ENCODE results near the gene ALPI.
"Not testable (repeated sequence)": the region's sequence is repeated elsewhere in the genome, so short reads cannot be mapped to it uniquely, and the experiment has no call there.

ALPI gene

DNA sequence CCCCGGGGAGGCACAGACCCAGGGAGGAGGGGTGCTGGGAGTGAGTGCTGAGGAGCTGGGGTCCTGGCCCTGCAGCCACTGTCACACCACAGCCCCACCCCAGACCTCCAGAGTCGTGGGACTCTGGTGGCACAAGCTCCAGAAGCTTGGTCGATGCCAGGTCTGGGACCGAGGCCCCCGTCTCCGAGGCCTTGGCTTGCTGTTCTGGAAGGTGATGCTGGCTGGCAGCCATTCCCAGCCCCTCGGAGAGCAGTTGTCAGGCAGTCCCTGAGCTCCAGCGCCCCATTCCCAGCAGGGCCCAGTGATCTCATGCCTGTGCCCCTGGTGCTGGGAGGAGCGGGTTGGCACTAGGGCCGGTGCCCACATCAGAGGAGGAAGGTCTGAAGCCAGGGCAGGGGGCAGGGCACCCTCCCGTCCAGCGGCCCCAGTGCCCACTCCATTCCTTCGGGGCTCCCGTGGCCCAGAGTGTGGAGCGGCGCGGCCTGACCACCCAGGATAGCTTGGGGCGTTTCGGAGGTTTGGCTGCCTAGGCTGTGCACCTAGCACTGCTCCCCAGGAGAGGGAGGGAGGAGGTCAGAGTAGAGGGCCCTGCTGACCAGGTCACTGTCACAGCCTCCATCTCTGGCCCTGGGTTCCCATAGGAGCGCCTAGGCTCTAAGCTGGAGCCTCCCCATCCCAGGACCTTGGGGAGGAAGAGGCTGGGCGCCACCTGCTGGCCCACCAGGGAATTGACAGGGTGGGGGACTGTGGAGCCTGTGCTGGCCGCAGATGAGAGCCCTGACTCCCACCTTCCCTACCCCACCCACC is 16.8 kb upstream of the ALPI start:
- no peak for TF ChIP-seq ARNTL (CRISPR knock-in tag; IDR thresholded peaks at IDR 0.05; ENCODE audit: borderline replicate concordance, low read depth)
- ATAC-seq, result peak; percentile 82

GRCh38 chr2:232439758-232440135 is 16.2 kb upstream of the ALPI start:
- ATAC-seq, result no peak
- TF ChIP-seq ESRRG (CRISPR knock-in tag; IDR thresholded peaks at IDR 0.05) (no peak), ZNF565 (CRISPR knock-in tag; conservative IDR thresholded peaks at IDR 0.05; ENCODE audit: low read depth) (no peak), CSDC2 (CRISPR knock-in tag; IDR thresholded peaks at IDR 0.05) (no peak)
- TF ChIP-seq, protein P1, sequence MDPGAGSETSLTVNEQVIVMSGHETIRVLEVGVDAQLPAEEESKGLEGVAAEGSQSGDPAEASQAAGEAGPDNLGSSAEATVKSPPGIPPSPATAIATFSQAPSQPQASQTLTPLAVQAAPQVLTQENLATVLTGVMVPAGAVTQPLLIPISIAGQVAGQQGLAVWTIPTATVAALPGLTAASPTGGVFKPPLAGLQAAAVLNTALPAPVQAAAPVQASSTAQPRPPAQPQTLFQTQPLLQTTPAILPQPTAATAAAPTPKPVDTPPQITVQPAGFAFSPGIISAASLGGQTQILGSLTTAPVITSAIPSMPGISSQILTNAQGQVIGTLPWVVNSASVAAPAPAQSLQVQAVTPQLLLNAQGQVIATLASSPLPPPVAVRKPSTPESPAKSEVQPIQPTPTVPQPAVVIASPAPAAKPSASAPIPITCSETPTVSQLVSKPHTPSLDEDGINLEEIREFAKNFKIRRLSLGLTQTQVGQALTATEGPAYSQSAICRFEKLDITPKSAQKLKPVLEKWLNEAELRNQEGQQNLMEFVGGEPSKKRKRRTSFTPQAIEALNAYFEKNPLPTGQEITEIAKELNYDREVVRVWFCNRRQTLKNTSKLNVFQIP (CRISPR knock-in tag; IDR thresholded peaks at IDR 0.05; ENCODE audit: borderline replicate concordance, low read depth), result no peak

- peak; percentile 93 for ATAC-seq
These were observed 15.5 kb upstream of the ALPI start for GRCh38 chr2:232440220-232441018.

- ATAC-seq, result no peak
- TF ChIP-seq ZNF8 (CRISPR knock-in tag; IDR thresholded peaks at IDR 0.05), result no peak
- no peak for TF ChIP-seq ZC3H10 (CRISPR knock-in tag; IDR thresholded peaks at IDR 0.05)
- no peak for TF ChIP-seq CSDC2 (CRISPR knock-in tag; IDR thresholded peaks at IDR 0.05)
- no peak for TF ChIP-seq PPARA (CRISPR knock-in tag; IDR thresholded peaks at IDR 0.05; ENCODE audit: borderline replicate concordance)
- TF ChIP-seq ZFP30 (CRISPR knock-in tag; IDR thresholded peaks at IDR 0.05), result no peak
- TF ChIP-seq ZFP3 (CRISPR knock-in tag; IDR thresholded peaks at IDR 0.05), result no peak
- TF ChIP-seq, protein P2, sequence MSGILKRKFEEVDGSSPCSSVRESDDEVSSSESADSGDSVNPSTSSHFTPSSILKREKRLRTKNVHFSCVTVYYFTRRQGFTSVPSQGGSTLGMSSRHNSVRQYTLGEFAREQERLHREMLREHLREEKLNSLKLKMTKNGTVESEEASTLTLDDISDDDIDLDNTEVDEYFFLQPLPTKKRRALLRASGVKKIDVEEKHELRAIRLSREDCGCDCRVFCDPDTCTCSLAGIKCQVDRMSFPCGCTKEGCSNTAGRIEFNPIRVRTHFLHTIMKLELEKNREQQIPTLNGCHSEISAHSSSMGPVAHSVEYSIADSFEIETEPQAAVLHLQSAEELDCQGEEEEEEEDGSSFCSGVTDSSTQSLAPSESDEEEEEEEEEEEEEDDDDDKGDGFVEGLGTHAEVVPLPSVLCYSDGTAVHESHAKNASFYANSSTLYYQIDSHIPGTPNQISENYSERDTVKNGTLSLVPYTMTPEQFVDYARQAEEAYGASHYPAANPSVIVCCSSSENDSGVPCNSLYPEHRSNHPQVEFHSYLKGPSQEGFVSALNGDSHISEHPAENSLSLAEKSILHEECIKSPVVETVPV (CRISPR knock-in tag; IDR thresholded peaks at IDR 0.05), result no peak
- no peak for TF ChIP-seq CREB5 (CRISPR knock-in tag; IDR thresholded peaks at IDR 0.05; ENCODE audit: low read depth)
- no peak for TF ChIP-seq GLIS3 (CRISPR knock-in tag; IDR thresholded peaks at IDR 0.05)
- TF ChIP-seq ESRRG (CRISPR knock-in tag; IDR thresholded peaks at IDR 0.05), result no peak
- TF ChIP-seq ARNTL (CRISPR knock-in tag; IDR thresholded peaks at IDR 0.05; ENCODE audit: borderline replicate concordance, low read depth), result no peak
- no peak for TF ChIP-seq BACH2 (CRISPR knock-in tag; IDR thresholded peaks at IDR 0.05; ENCODE audit: borderline replicate concordance)
- no peak for TF ChIP-seq TSHZ2 (CRISPR knock-in tag; IDR thresholded peaks at IDR 0.05)
- no peak for TF ChIP-seq SNAI2 (CRISPR knock-in tag; IDR thresholded peaks at IDR 0.05)
- TF ChIP-seq TCF4 (CRISPR knock-in tag; IDR thresholded peaks at IDR 0.05; ENCODE audit: borderline replicate concordance), result no peak
- TF ChIP-seq, protein P1 (CRISPR knock-in tag; IDR thresholded peaks at IDR 0.05; ENCODE audit: borderline replicate concordance, low read depth), result no peak
- no peak for TF ChIP-seq PATZ1 (CRISPR knock-in tag; IDR thresholded peaks at IDR 0.05; ENCODE audit: borderline replicate concordance)
- TF ChIP-seq ISL1 (CRISPR knock-in tag; IDR thresholded peaks at IDR 0.05), result no peak
- no peak for TF ChIP-seq RARB (CRISPR knock-in tag; IDR thresholded peaks at IDR 0.05)
- no peak for TF ChIP-seq ZNF70 (CRISPR knock-in tag; IDR thresholded peaks at IDR 0.05)
These were observed 14.8 kb upstream of the ALPI start for GRCh38 chr2:232441147-232441651.

DNA sequence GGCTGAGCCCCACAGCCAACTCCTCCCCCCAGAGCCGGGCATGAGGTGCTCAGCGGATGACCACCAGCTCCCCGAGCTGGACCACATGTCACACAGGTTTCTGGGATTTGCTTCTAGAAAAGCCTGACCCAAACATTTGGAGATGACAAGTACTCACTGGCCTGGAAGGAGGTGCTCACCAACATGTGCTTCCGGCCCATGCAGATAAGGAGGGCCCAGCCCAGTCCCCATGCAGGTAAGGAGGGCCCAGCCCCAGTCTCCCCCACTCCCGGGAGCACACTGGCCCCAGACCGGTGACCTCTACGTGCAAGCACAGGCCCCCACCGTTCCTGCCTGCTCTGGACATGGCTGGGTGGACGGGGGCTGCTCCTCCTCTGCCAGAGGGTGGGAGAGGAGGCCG is 14.0 kb upstream of the ALPI start:
- not testable (repeated sequence) for ATAC-seq

- not testable (repeated sequence) for ATAC-seq
These were observed 13.5 kb upstream of the ALPI start for GRCh38 chr2:232442431-232442830.
